Neural progenitor cell (in vitro differentiated cells): ENCODE results near the gene ST3GAL4. TPM values are rescaled to one million over a fixed set of nuclear protein-coding genes. Genes with fewer than 3 reads are reported as not detected.

Source experiments
- DNase-seq: peaks from one replicate; pipeline ENCODE4 v3.0.0-alpha.2; 2016; ENCODE audit warnings: low spot score
- H2AFZ ChIP-seq: fragments of 200-600 bp; sonication (generic); replicated peaks from 2 replicates; pipeline ENCODE4 v1.6.1; 2016; ENCODE audit warnings: antibody characterized with exemption
- H3F3A ChIP-seq: fragments of 200-600 bp; sonication (generic); 2 replicates; pipeline ENCODE4 v1.6.1; 2016; ENCODE audit warnings: antibody characterized with exemption, low read depth
- H3K27ac ChIP-seq: fragments of 200-600 bp; sonication (generic); 2 replicates; pipeline ENCODE4 v1.5.1; 2016; ENCODE audit warnings: mild to moderate bottlenecking
- H3K27me3 ChIP-seq: fragments of 200-600 bp; sonication (generic); 2 replicates; pipeline ENCODE4 v1.6.1; 2016; ENCODE audit warnings: mild to moderate bottlenecking, moderate library complexity
- H3K36me3 ChIP-seq: fragments of 200-600 bp; sonication (generic); 2 replicates; pipeline ENCODE4 v1.5.1; 2016
- H3K4me1 ChIP-seq: fragments of 200-600 bp; sonication (generic); 2 replicates; pipeline ENCODE4 v1.6.1; 2016; ENCODE audit warnings: mixed run types
- H3K4me2 ChIP-seq: fragments of 200-600 bp; sonication (generic); 2 replicates; pipeline ENCODE4 v1.6.1; 2016
- H3K4me3 ChIP-seq: fragments of 200-600 bp; sonication (generic); 2 replicates; pipeline ENCODE4 v1.5.1; 2016
- H3K79me2 ChIP-seq: fragments of 200-600 bp; sonication (generic); 2 replicates; pipeline ENCODE4 v1.6.1; 2016; ENCODE audit warnings: low read depth
- H3K9ac ChIP-seq: fragments of 200-600 bp; sonication (generic); 2 replicates; pipeline ENCODE4 v1.6.1; 2016
- H3K9me3 ChIP-seq: fragments of 200-600 bp; sonication (generic); 2 replicates; pipeline ENCODE4 v1.5.1; 2016; ENCODE audit warnings: low read depth
- H4K20me1 ChIP-seq: fragments of 200-600 bp; sonication (generic); 2 replicates; pipeline ENCODE4 v1.6.1; 2016; ENCODE audit warnings: low read depth
- H3K27ac Mint-ChIP-seq: 3 replicates; pipeline ENCODE4 v1.8.0; 2021; ENCODE audit warnings: mixed read lengths
- H3K27me3 Mint-ChIP-seq: 2 replicates; pipeline ENCODE4 v1.8.0; 2022; ENCODE audit warnings: low read depth, mild to moderate bottlenecking, inconsistent platforms, moderate library complexity, mixed read lengths; ENCODE audit not compliant: insufficient read depth
- H3K36me3 Mint-ChIP-seq: 3 replicates; pipeline ENCODE4 v1.8.0; 2021; ENCODE audit warnings: mixed read lengths
- H3K4me1 Mint-ChIP-seq: 3 replicates; pipeline ENCODE4 v1.8.0; 2021; ENCODE audit warnings: mixed read lengths
- H3K4me3 Mint-ChIP-seq: 3 replicates; pipeline ENCODE4 v1.8.0; 2021; ENCODE audit warnings: mild to moderate bottlenecking, moderate library complexity, mixed read lengths
- H3K9me3 Mint-ChIP-seq: 3 replicates; pipeline ENCODE4 v1.8.0; 2020; ENCODE audit warnings: mixed read lengths
- EZH2 ChIP-seq: fragments of 200-600 bp; sonication (generic); IDR thresholded peaks from 2 replicates; pipeline ENCODE4 v1.6.1; 2017; ENCODE audit warnings: antibody characterized with exemption, mild to moderate bottlenecking, moderate library complexity
- EZH2phosphoT487 ChIP-seq: fragments of 200-600 bp; sonication (generic); IDR thresholded peaks from 2 replicates; pipeline ENCODE4 v1.6.1; 2017; ENCODE audit warnings: antibody characterized with exemption
- total RNA-seq: library from RNA; depleted of rRNA; stranded (reverse); fragments of >200 nt; gene quantifications from 2 replicates; pipeline ENCODE4 v1.2.3, GENCODE V29; 2015; ENCODE audit warnings: low replicate concordance
- TF ChIP-seq, protein P1 (sequence below): fragments of 200-600 bp; sonication (generic); IDR thresholded peaks from 2 replicates; pipeline ENCODE4 v1.5.1; 2017; ENCODE audit warnings: antibody characterized with exemption, mild to moderate bottlenecking

ST3GAL4 gene
- total RNA-seq, 1 donor from 2014 or later, result 13.0 TPM

DNA sequence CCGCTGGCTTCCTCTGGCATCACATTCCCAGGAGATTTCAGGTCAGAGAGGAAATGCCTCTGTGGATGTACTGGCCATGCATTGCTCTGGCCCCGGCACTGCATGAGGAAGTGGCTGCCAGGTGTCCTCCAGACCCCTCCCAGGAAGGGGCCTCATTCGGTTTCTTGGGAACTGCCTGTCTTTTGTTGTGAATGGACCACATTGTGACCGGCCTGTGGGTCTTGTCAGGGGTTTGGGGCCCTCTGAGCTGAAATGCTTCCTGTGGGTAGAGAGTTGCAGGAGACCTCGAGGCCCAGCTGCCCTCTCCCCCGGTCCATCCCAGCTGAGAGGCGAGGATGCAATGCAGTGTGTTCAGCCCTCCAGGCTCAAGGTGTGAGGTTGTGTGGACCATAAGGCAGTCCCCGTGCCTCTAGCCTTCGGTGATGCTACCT lies 18.8 kb upstream of the ST3GAL4 start:
- H3K36me3 Mint-ChIP-seq, result peaks cover 10% of the 10 kb centered on the region
- H3K27ac ChIP-seq, result peak overlapping the region; percentile 13

DNA sequence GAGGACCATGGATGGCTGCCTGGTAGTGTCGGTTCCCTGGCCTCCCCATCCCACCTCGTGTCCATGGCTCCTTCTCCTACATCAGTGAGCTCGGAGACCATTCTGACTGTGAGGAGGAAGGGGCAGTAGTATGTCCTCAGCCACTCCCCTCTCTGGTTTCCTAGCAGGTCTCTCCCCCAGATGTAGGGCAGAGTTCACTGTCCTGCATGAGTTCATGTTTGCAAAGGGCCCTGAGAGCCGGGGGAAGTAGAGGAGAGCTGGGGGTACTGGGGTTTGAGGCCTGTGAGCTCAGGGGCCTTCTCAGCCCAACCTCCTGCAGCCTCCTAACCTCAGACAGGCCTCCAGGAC lies 18.4 kb upstream of the ST3GAL4 start:
- Mint-ChIP-seq H3K27ac (no peak overlapping the region), H3K36me3 (peaks cover 14% of the 10 kb centered on the region), H3K4me1 (peaks cover 29% of the 10 kb centered on the region), H3K9me3 (no peaks in the 10 kb centered on the region), H3K4me3 (no peak overlapping the region), H3K27me3 (peaks cover 8% of the 10 kb centered on the region)
- Histone ChIP-seq H3F3A (peaks cover 8% of the 10 kb centered on the region), H4K20me1 (peaks cover 22% of the 10 kb centered on the region), H3K4me1 (peaks cover 24% of the 10 kb centered on the region), H3K4me3 (no peak overlapping the region), H3K36me3 (no peaks in the 10 kb centered on the region), H3K27ac (no peak overlapping the region), H3K4me2 (no peak overlapping the region), H3K9ac (no peak overlapping the region), H3K27me3 (no peaks in the 10 kb centered on the region), H3K9me3 (no peaks in the 10 kb centered on the region), H3K79me2 (no peaks in the 10 kb centered on the region), H2AFZ (no peak overlapping the region)
- TF ChIP-seq EZH2phosphoT487 (no peak), EZH2 (no peak)
- TF ChIP-seq, protein P1, sequence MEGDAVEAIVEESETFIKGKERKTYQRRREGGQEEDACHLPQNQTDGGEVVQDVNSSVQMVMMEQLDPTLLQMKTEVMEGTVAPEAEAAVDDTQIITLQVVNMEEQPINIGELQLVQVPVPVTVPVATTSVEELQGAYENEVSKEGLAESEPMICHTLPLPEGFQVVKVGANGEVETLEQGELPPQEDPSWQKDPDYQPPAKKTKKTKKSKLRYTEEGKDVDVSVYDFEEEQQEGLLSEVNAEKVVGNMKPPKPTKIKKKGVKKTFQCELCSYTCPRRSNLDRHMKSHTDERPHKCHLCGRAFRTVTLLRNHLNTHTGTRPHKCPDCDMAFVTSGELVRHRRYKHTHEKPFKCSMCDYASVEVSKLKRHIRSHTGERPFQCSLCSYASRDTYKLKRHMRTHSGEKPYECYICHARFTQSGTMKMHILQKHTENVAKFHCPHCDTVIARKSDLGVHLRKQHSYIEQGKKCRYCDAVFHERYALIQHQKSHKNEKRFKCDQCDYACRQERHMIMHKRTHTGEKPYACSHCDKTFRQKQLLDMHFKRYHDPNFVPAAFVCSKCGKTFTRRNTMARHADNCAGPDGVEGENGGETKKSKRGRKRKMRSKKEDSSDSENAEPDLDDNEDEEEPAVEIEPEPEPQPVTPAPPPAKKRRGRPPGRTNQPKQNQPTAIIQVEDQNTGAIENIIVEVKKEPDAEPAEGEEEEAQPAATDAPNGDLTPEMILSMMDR, result no peak
- no peak for DNase-seq

More for the DNA sequence above, 18.8 kb upstream of the ST3GAL4 start:
- Mint-ChIP-seq H3K27ac (peak overlapping the region; percentile 11), H3K9me3 (no peaks in the 10 kb centered on the region), H3K27me3 (peaks cover 8% of the 10 kb centered on the region), H3K4me1 (peaks cover 29% of the 10 kb centered on the region), H3K4me3 (no peak overlapping the region)
- Histone ChIP-seq H3K36me3 (no peaks in the 10 kb centered on the region), H3K4me3 (no peak overlapping the region), H3K9ac (no peak overlapping the region), H3K79me2 (no peaks in the 10 kb centered on the region), H3F3A (peaks cover 8% of the 10 kb centered on the region), H4K20me1 (peaks cover 22% of the 10 kb centered on the region), H3K4me1 (peaks cover 24% of the 10 kb centered on the region), H3K9me3 (no peaks in the 10 kb centered on the region), H3K4me2 (no peak overlapping the region), H2AFZ (no peak overlapping the region), H3K27me3 (no peaks in the 10 kb centered on the region)
- DNase-seq, result no peak
- TF ChIP-seq, protein P1, result no peak
- no peak for TF ChIP-seq EZH2
- no peak for TF ChIP-seq EZH2phosphoT487

DNA sequence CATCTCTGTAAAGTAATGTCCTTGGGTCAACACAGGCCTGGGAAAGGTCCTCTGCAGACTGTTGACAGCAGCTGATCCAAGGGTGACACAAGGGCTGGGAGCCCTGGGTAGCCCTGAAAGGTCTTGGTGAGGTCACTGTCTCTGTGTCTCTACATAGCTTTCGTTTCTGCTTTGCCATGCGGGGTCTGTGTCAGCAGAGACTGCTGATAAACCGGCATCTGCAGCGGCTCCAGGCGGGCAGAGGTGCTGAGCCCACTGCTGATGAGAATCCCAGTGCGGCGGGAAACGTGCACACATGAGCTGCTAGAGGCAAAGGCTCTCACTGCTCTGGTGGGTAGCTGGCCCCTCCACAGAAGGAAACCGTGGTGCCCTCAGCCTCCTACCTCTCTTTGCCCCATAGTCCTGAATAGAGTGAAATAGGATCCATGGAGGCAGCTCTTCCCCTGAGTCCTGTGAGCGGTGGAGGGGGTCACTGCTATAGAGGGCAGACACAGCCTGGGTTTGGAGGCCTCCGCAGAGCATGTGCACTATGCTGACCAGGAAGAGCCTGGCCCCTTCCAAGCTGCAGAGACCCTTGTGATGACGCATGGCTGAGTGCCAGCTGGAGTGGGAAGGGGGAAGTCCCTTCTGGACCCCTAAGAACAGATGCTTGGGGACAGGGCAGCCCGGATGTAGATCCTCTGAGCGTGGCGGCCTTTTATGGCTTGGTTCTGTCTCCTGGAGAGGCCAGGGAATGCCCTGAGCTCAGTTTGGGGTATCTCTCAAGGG lies 17.8 kb upstream of the ST3GAL4 start:
- Histone ChIP-seq H3K79me2 (no peaks in the 10 kb centered on the region), H3K4me3 (no peak overlapping the region), H4K20me1 (peaks cover 22% of the 10 kb centered on the region), H3K9me3 (no peaks in the 10 kb centered on the region), H3K36me3 (no peaks in the 10 kb centered on the region), H3F3A (peaks cover 8% of the 10 kb centered on the region), H3K27me3 (no peaks in the 10 kb centered on the region), H2AFZ (no peak overlapping the region), H3K4me1 (peaks cover 24% of the 10 kb centered on the region), H3K9ac (no peak overlapping the region), H3K4me2 (no peak overlapping the region), H3K27ac (no peak overlapping the region)
- no peak for DNase-seq
- H3K36me3 Mint-ChIP-seq, result peaks cover 18% of the 10 kb centered on the region
- H3K27ac Mint-ChIP-seq, result no peak overlapping the region
- no peak overlapping the region for H3K4me3 Mint-ChIP-seq
- H3K4me1 Mint-ChIP-seq, result peaks cover 29% of the 10 kb centered on the region
- no peak for TF ChIP-seq EZH2
- TF ChIP-seq, protein P1, result no peak
- no peak for TF ChIP-seq EZH2phosphoT487
- H3K27me3 Mint-ChIP-seq, result peaks cover 8% of the 10 kb centered on the region
- H3K9me3 Mint-ChIP-seq, result no peaks in the 10 kb centered on the region
